MM.1S (cell line): ENCODE results near the gene CD300A.

Source experiments
- DNase-seq: peaks from one replicate; pipeline ENCODE4 v3.0.0-alpha.2; 2015
- H2AFZ ChIP-seq: fragments of 300-600 bp; sonication (generic); 2 replicates; pipeline ENCODE4 v1.6.0; 2016; ENCODE audit warnings: antibody characterized with exemption, low read length
- H3F3A ChIP-seq: fragments of 300-600 bp; sonication (generic); 2 replicates; pipeline ENCODE4 v1.6.1; 2016; ENCODE audit warnings: mild to moderate bottlenecking, antibody characterized with exemption, low read length, moderate library complexity, mixed read lengths; ENCODE audit not compliant: insufficient read depth
- H3K27ac ChIP-seq: fragments of 300-600 bp; sonication (generic); 2 replicates; pipeline ENCODE4 v1.5.1; 2016; ENCODE audit warnings: mild to moderate bottlenecking, low read length
- H3K27me3 ChIP-seq: fragments of 300-600 bp; sonication (generic); replicated peaks from 2 replicates; pipeline ENCODE4 v1.6.0; 2016; ENCODE audit warnings: low read length; ENCODE audit not compliant: insufficient read depth
- H3K36me3 ChIP-seq: fragments of 300-600 bp; sonication (generic); replicated peaks from 2 replicates; pipeline ENCODE4 v1.6.1; 2016; ENCODE audit warnings: mild to moderate bottlenecking, low read length, mixed read lengths; ENCODE audit not compliant: insufficient read depth
- H3K4me1 ChIP-seq: fragments of 300-600 bp; sonication (generic); 2 replicates; pipeline ENCODE4 v1.6.1; 2016; ENCODE audit warnings: low read length, mixed read lengths
- H3K4me2 ChIP-seq: fragments of 300-600 bp; sonication (generic); 2 replicates; pipeline ENCODE4 v1.6.0; 2016; ENCODE audit warnings: low read depth, low read length
- H3K4me3 ChIP-seq: fragments of 300-600 bp; sonication (generic); 2 replicates; pipeline ENCODE4 v1.5.1; 2016; ENCODE audit warnings: low read length, mixed read lengths
- H3K79me2 ChIP-seq: fragments of 300-600 bp; sonication (generic); 2 replicates; pipeline ENCODE4 v1.6.1; 2016; ENCODE audit warnings: mixed run types, low read length, mixed read lengths
- H3K9ac ChIP-seq: fragments of 300-600 bp; sonication (generic); 2 replicates; pipeline ENCODE4 v1.6.1; 2016; ENCODE audit warnings: low read length, mixed read lengths
- H3K9me2 ChIP-seq: fragments of 300-600 bp; sonication (generic); replicated peaks from 2 replicates; pipeline ENCODE4 v1.6.1; 2016; ENCODE audit warnings: mild to moderate bottlenecking, low read length, mixed read lengths; ENCODE audit not compliant: insufficient read depth
- H3K9me3 ChIP-seq: fragments of 300-600 bp; sonication (generic); replicated peaks from 2 replicates; pipeline ENCODE4 v1.6.1; 2016; ENCODE audit warnings: mild to moderate bottlenecking, low read length, mixed read lengths; ENCODE audit not compliant: insufficient read depth
- H4K20me1 ChIP-seq: fragments of 300-600 bp; sonication (generic); 2 replicates; pipeline ENCODE4 v1.6.1; 2016; ENCODE audit warnings: mild to moderate bottlenecking, low read length, moderate library complexity, mixed read lengths; ENCODE audit not compliant: insufficient read depth
- EZH2 ChIP-seq: fragments of 300-600 bp; sonication (generic); optimal IDR thresholded peaks from 2 replicates; pipeline ENCODE3; 2017; ENCODE audit warnings: low read depth, mild to moderate bottlenecking, antibody characterized with exemption, low read length, mixed read lengths
- EZH2phosphoT487 ChIP-seq: fragments of 300-600 bp; sonication (generic); IDR thresholded peaks from 2 replicates; pipeline ENCODE4 v1.6.1; 2018; ENCODE audit warnings: antibody characterized with exemption, low read length
- TF ChIP-seq, protein P1 (sequence below): fragments of 300-600 bp; sonication (generic); IDR thresholded peaks from 2 replicates; pipeline ENCODE4 v1.5.1; 2016; ENCODE audit warnings: antibody characterized with exemption, low read length, mixed read lengths

Gene CD300A

DNA sequence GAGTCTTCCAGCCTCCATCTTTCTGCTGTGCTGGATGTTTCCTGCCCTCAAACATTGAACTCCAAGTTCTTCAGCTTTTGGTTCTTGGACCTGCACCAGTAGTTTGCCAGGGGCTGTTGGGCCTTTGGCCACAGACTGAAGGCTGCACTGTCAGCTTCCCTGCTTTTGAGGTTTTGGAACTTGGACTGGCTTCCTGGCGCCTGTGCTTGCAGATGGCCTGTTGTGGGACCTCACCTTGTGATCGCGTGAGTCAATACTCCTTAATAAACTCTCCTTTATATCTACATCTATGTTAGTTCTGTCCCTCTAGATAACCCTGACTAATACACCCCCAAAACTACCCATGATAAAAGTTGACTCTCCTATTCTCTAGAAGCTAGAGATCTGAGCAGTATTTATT is 7.6 kb upstream of the CD300A start:
- no peaks in the 10 kb centered on the region for H4K20me1 ChIP-seq
- H3K9me3 ChIP-seq: no peaks in the 10 kb centered on the region
- no peaks in the 10 kb centered on the region for H3K9me2 ChIP-seq
- H3K9ac ChIP-seq: no peak overlapping the region
- H3F3A ChIP-seq: peaks cover 8% of the 10 kb centered on the region; the same call in 1 of the 2 replicates
- H3K27ac ChIP-seq: no peak overlapping the region
- H3K36me3 ChIP-seq: no peaks in the 10 kb centered on the region
- H3K4me2 ChIP-seq: no peak overlapping the region
- DNase-seq: no peak
- H3K4me1 ChIP-seq: peaks cover 20% of the 10 kb centered on the region
- TF ChIP-seq, protein P1, sequence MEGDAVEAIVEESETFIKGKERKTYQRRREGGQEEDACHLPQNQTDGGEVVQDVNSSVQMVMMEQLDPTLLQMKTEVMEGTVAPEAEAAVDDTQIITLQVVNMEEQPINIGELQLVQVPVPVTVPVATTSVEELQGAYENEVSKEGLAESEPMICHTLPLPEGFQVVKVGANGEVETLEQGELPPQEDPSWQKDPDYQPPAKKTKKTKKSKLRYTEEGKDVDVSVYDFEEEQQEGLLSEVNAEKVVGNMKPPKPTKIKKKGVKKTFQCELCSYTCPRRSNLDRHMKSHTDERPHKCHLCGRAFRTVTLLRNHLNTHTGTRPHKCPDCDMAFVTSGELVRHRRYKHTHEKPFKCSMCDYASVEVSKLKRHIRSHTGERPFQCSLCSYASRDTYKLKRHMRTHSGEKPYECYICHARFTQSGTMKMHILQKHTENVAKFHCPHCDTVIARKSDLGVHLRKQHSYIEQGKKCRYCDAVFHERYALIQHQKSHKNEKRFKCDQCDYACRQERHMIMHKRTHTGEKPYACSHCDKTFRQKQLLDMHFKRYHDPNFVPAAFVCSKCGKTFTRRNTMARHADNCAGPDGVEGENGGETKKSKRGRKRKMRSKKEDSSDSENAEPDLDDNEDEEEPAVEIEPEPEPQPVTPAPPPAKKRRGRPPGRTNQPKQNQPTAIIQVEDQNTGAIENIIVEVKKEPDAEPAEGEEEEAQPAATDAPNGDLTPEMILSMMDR: no peak
- TF ChIP-seq EZH2phosphoT487: no peak
- no peak for TF ChIP-seq EZH2
- no peaks in the 10 kb centered on the region for H3K79me2 ChIP-seq
- H2AFZ ChIP-seq: no peak overlapping the region
- H3K27me3 ChIP-seq: peaks cover 3% of the 10 kb centered on the region; the same call in 1 of the 2 replicates
- no peak overlapping the region for H3K4me3 ChIP-seq

DNA sequence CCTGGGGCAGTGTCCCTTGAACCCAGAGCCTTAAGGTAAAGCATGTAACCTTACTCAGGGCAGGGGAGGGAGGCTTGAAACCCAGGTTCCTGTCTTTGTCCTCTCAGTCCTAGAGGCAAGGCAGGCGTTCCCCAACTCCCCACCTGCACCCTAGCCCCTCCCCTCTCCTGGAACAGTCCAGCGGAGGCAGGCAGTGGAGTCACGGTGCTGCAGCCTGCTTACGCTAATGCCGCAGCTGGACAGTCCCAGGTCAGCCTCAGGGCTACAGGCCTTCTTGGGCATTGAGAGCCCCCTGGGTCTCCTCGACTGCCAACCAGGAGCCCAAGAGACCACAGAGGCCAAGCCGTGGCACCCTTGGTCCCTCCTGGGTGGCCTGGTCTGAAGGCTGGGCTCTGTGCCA is 6.8 kb upstream of the CD300A start:
- Histone ChIP-seq H3F3A (peaks cover 11% of the 10 kb centered on the region; the same call in 1 of the 2 replicates), H3K27me3 (peaks cover 3% of the 10 kb centered on the region; the same call in 1 of the 2 replicates), H3K79me2 (no peaks in the 10 kb centered on the region), H3K4me2 (no peak overlapping the region), H3K9ac (no peak overlapping the region), H3K9me3 (no peaks in the 10 kb centered on the region), H3K9me2 (no peaks in the 10 kb centered on the region), H3K4me3 (no peak overlapping the region), H3K36me3 (no peaks in the 10 kb centered on the region), H3K27ac (no peak overlapping the region), H4K20me1 (no peaks in the 10 kb centered on the region), H2AFZ (no peak overlapping the region), H3K4me1 (peaks cover 24% of the 10 kb centered on the region)
- TF ChIP-seq, protein P1: no peak
- TF ChIP-seq EZH2phosphoT487 (no peak), EZH2 (no peak)
- DNase-seq: no peak

DNA sequence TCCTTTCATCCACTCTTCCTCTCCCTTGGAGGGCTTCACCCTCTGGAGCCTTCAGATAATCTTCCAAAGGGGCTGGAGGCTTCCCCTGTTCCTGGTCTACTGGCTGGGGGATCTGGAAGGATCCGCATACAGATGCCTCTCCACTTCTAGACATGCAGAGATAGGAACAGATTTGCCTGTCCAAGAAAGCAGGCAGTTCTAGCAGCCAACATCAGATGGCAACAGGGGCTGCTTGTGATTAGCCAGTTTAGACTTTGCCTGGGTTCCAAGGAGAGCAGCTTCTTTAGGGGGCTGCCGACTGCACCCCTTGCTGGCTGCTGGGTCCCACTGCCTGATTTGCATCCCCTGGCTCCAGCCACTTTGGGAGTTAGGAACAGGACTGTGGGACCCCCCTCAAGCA is 6.2 kb upstream of the CD300A start:
- Histone ChIP-seq H3K9me3 (no peaks in the 10 kb centered on the region), H4K20me1 (no peaks in the 10 kb centered on the region), H3K79me2 (no peaks in the 10 kb centered on the region), H3K4me3 (no peak overlapping the region), H3K27ac (no peak overlapping the region), H3F3A (peaks cover 11% of the 10 kb centered on the region; the same call in 1 of the 2 replicates), H3K36me3 (no peaks in the 10 kb centered on the region), H2AFZ (no peak overlapping the region), H3K9ac (no peak overlapping the region), H3K4me1 (peaks cover 28% of the 10 kb centered on the region), H3K27me3 (peaks cover 3% of the 10 kb centered on the region; the same call in 1 of the 2 replicates), H3K4me2 (no peak overlapping the region), H3K9me2 (no peaks in the 10 kb centered on the region)
- TF ChIP-seq EZH2 (no peak), EZH2phosphoT487 (no peak)
- TF ChIP-seq, protein P1: no peak
- DNase-seq: no peak
